HG03045 (cell line): ENCODE data around the gene CEP170.
"Not testable (repeated sequence)": the region's sequence is repeated elsewhere in the genome, so short reads cannot be mapped to it uniquely, and the experiment has no call there.

ENCODE experiments used
- ATAC-seq: cut with Tn5 transposase; IDR thresholded peaks from one replicate; pipeline ENCODE4 v1.9.1; 2021; ENCODE audit warnings: mild to moderate bottlenecking, moderate library complexity; ENCODE audit not compliant: unreplicated experiment

Gene CEP170

DNA sequence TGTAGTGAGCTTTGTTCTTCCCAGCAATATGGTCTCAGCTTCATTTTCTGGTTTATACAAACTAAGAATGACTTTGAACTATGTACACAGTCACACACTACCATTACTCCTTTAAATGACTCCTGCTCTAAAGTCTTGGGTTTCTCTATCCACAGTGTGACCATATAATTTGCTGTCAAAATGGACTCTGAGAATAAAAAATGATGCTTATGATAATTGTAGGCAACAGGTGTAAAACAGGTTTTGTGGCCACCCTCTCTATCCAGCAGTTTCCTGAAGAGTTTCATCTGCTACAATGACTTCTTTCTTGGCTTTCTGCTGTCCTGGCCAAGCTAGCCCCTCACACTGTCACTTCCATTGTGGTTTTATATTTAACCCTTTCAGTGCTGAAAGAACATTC lies 71.4 kb downstream of the CEP170 start:
- ATAC-seq = not testable (repeated sequence)

DNA sequence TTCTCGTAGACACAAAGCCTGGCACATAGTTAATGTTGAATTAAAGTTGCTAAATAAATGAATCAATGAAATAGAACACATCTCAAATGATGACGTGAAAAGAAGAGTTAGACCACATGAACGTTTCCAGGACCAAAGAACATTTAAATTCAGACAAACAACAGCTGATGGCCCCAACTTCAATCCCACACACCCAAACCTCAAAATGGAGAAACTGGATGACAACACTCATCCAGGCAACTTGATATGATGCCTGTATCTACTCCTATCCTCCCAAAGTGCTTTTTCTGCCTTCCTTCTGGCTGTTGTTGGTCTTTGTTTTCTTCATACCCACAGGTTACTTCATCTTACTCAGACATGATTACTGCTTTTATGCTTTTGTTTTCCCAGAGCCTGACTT lies 71.9 kb downstream of the CEP170 start:
- not testable (repeated sequence) for ATAC-seq

DNA sequence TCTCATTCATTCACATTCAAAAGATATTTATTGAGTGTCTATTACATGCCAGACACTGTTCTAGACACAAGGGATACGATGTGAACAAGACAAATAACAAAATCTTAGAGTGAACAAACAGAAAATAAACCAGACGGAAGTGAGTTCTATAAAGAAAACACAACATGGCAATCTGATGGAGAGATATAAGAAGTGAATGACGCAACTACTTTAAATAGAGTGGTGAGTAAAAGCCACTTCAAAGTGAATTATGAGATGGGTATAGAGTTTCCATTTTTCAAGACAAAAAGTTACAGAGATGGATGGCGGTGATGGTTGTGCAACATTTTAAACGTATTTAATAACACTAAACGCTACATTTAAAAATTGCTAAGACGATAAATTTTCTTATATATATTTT lies 75.4 kb downstream of the CEP170 start:
- no peak for ATAC-seq

DNA sequence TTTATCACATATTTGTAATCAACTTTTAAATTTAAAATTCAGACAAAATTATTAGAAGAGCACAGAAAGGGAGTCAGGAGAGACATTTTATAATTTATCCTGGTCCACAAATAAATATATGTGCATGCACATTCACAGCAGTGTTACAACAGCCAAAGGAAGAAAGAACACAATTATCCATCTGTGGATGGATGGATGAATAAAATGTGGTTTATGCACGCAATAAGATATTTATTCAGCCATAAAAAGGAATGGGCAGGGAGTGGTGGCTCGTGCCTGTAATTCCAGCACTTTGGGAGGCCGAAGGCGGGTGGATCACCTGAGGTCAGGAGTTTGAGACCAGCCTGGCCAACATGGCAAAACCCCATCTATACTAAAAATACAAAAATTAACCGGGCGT lies 77.3 kb downstream of the CEP170 start:
- ATAC-seq = not testable (repeated sequence)

DNA sequence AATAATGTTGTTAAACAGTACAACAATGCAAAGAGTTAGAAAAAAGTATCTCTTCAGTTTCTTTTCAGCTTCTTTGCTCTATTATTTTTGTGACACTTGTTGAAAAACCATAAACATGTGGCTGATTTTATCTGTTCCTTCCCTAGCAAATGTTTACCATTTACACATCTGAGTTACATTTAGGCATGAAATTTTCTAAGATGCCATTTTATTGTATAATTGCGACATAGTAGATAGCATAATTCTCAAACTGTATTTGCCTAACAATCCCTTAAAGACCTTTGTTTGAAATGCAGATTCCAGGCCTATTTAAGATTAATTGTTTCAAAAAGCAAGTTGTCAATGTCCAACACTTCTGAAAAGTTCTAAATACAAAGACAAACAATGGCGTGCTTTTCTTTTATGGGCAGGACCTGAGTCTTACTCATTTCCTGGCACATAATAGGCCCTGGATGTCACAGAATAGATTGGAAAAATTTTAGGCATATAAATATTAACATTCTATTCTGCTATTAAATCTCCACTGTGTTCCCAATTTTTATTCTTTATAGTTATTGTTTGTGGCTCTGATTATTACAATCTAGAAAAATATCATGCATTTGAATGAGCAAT lies 81.2 kb downstream of the CEP170 start:
- not testable (repeated sequence) for ATAC-seq

DNA sequence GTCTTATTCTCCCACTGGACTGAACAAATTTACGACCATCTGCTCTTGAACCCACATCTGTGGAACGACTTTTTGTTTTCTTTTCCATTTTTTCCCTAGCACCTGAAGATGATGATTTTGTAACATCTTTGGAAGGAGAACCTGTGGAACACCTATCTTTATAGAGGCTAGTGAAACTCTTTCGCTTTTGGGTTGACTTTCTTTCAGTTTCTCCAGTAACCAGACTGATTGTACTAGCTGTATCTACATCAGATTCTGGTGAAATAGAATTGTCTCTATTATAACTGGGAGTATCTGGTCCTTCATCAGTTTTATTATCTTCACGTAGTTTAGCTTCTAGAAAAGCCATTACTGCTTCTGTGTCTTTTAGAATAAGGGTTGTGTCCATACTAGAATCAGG lies 90.2 kb downstream of the CEP170 start:
- not testable (repeated sequence) for ATAC-seq

DNA sequence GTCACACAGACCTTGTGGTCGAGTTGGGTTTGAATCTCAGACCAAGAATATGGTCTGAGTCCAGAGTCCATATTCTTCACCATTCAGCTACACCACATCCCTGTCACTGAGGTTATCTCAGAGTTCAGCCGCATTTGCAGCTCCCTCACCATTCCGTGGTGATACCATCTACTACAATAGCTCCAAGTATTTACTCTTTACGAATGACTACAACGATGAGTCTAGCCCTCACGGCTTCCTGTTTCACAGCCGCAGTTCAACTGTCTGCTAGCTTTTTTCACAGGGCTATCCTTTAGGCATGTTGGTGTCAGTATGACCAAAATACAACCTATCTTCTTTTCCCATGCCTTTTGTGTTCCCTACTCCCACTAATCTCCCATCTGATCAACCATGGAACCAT lies 104.2 kb downstream of the CEP170 start:
- ATAC-seq = not testable (repeated sequence)

DNA sequence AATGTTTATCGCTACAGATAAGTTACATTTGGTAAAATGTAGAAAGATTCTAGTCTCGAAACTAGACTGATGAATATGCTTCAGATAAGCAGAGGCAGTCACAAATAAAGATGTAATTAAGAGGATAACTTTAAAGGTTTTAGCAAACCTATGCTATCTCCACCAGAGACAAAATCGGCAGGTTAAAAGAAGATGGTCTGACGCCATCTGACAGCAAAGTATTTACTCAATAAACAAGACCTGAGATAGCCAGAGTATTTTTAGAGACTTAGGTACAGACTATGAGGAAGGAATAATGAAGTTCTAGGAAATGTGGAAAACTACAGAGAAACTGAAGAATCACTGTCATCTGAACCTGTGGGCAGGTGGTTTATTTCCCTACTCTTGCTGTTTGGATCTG lies 106.0 kb downstream of the CEP170 start:
- ATAC-seq = not testable (repeated sequence)

DNA sequence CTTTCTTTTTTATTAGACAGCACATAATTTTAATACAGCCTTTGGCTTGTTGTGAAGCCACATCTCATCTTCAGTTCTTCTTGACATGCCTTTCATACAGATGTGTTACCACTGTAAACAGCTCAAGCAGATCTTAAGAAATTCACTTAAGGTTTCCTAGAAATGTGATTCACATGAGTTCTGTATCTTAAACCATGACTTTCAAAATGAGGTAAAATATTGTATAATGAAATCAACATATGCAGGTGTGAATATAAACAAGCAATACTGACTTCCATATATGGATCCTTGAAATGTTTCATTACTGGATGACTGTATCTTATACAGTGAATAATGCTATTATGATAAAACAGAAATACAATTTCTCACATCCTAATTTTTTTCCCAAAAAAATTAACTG lies 107.7 kb downstream of the CEP170 start:
- ATAC-seq = not testable (repeated sequence)

DNA sequence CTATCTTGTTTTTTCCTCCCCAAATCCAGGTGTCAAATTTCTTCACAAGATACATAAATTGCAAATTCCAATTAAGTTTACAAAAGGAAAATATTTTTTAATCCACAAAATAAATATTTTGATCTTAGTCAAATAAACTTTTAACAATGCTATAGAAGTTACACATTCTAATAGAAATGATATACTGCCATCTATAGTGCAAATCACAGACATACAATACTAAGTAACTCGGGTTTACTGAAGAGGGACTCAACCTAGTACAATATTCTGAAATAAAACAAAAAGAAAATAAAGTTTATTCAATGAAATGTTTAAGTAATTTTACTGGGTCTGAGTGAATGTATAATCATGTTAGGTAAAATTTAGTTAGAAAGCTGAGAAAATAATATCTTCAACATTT lies 114.6 kb downstream of the CEP170 start:
- ATAC-seq = not testable (repeated sequence)

DNA sequence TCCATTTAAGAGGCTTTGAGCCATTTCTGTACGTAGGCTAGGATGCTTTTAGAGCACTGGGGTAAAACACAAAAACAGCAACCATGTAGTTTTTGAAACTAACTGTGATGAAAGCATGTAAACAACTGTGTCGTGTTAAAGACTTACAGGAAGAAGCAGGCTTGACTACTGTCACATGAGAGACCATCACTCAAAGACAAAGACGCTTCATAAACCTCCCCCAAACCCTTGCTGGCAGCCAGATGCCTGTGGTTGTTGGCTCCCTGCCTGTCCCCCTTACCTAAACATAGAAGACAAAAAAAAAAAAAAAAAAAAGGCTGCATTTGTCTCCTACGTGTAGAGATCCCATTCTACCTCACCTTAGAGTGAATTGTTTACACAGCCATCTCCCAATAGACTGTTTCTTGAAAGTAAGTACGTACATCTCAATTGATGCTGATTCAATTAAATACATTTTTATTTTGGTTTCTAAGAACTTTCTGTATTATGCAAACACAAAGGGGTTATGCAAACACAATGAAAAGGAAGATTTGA lies 132.1 kb downstream of the CEP170 start:
- ATAC-seq = not testable (repeated sequence)

DNA sequence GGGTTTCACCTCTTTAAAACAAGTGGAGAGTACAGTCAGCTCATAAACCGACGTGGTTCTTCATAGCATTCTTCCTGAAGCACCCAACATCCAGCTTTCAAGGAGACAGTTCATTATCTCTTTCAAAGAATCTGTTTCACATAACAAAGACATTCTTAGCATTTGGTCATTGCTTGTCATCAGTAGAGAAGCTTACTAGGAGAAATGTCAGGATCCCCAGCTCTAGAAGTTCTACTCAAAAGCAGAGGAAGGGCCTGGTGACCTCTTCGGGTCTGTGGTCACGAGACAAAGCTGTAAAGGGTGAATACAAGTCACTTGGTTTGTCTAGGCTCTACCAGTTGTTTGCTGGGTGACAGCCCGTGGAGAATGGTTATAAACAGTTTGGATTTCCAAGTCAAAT lies 133.1 kb downstream of the CEP170 start:
- ATAC-seq = not testable (repeated sequence)

DNA sequence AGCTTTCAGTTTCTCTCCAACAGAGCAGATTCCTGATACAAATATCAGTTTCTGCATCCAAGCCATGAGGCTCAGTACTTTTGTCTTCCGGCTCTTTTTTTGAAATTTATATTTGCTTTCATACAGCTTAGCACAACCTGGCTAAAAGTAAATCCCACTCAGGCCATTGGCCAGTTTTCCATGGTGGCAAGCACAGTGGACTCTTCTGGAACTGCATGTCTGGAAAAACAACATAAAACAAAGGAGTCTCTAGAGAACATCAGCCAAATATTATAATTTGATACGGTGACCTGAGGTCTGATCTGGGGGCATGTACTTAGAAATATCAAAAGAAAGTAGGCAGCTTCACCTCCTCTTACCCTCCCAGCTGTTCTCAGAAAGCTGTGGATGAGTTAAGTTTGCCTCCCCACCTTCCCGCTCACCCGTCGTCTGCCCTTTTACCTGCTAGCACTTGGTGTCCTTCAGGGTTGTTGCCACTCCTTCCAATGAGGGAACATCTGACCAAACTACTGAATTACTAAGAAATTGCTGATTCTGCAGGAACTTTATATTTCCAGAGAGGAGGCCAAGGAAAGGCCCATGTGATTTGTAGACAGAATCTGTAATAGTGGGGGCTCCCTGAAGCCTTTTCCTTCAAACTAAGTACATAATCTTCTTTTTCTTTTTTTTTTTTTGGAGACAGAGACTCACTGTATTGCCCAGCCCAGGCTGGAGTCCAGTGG lies 136.3 kb downstream of the CEP170 start:
- not testable (repeated sequence) for ATAC-seq

DNA sequence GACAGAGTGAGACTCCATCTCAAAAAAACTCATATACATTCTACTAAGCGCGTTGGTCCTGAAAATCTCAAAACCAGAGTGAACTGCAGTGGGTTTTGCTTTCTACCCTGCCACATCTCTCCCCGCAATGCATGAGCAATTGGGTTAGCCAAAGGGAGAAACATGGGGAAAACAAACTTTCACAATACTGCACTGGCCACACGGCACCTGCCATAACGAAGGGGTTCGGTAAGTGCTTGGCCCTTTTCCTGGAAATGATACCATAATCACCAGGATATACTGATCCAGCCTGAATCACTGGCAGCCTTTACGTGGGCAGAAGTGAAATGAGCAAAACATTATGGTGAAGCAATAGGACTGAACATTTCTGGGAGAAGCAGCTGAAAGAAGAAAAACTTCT lies 138.9 kb downstream of the CEP170 start:
- not testable (repeated sequence) for ATAC-seq

DNA sequence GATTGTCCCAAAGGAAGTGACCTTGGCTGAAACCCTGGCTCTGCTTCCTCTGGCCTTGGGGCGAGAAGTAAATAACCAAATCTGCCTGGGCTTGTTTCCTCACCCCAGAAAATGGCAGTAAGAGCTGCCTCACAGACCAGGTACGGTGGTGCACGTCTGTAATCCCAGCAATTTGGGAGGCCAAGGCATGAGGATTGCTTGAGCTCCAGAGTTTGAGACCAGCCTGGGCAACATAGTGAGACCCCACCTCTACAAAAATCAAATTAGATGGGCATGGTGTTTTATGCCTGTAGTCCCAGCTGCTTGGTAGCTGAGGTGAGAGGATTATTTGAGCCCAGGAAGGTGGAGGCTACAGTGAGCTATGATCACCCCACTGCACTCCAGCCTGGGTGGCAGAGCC lies 140.3 kb downstream of the CEP170 start:
- not testable (repeated sequence) for ATAC-seq

DNA sequence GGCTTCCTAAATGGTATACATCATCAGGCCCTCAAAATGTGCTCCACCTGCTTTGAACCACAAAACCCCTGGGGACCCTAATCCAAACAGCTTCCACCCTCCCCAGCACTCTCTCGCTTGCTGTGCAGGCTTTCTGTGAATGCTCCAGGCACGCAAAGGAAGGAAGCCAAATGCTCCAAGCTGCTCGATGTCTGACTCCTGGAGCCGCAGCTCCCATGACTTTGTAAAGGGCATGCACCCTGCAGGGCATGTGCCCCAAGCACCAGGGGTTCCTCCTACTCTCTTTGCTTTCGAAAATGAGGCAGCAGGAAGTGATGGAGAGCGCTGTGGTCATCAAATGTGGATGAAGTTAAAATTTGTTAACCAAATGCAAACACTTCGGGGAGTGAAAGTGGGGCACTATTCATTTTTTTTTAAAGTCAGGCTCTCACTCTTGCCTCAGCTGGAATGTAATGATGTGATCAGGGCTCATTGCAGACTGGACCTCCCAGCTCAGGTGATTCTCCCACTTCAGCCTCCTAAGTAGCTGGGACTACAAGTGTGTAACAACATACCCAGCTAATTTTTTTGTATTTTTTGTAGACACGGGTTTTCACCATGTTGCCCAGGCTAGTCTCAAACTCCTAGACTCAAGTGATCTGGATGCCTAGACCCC lies 140.9 kb downstream of the CEP170 start:
- ATAC-seq = peak; percentile 93

DNA sequence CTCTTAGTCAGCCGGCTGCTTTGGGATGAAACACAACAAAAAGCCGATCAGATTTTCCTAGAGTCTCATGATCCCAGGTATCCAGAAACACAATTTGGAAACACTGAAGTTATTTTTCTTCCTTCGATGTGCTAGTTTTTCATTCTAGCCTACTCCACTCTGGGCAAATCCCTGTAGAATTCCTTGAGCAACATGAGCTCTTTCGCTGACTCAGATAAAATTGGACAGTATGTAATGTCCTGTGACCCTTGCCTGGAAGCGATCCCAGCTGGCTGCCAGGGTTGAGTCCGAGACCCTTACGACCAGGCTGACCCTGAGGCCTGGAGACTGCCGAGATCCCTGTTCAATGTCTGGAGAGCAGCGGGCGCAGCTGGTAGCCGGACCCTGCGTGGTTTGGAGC lies 147.9 kb downstream of the CEP170 start:
- ATAC-seq = not testable (repeated sequence)

DNA sequence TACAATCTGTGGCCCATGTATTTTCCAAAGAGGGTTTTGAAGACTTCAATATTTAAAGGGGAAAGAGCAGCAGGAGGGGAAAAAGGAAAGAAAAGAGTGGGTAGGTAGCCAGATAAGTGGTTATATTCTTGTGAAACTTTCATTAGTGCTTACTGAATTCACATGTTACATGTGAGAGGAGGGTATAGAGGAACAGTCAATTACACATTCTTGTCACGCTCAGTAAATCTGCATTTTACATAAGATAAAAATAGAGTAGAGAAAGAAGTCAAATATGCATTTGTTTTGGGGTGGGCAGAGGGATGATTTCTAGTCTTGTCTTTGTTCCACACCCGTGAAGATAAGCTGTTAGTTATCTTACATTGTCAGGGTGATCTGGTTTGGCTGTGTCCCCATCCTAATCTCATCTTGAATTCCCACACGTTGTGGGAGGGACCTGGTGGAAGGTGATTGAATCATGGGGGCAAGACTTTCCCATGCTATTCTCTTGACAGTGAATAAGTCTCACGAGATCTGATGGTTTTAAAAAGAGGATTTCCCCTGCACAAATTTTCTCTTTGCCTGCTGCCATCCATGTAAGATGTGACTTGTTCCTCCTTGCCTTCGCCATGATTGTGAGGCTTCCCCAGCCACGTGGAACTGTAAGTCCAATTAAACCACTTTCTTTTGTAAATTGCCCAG lies 149.3 kb downstream of the CEP170 start:
- not testable (repeated sequence) for ATAC-seq

DNA sequence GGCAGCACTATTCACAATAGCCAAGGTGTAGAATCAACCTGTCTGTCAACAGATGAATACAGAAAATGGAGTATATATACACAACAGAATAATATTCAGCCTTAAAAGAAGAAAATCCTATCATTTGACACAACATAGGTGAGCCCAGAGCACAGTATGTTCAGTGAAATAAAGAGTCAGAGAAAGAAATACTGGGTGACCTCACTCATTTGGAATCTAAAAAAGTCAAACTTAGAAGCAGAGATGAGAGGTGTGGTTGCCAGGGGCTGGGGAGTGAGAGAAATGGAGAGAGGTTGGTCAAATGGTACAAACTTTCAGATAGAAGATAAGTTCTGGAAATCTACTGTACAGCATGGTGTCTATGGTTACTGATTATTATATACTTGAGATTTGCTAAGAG lies 150.0 kb downstream of the CEP170 start:
- not testable (repeated sequence) for ATAC-seq

DNA sequence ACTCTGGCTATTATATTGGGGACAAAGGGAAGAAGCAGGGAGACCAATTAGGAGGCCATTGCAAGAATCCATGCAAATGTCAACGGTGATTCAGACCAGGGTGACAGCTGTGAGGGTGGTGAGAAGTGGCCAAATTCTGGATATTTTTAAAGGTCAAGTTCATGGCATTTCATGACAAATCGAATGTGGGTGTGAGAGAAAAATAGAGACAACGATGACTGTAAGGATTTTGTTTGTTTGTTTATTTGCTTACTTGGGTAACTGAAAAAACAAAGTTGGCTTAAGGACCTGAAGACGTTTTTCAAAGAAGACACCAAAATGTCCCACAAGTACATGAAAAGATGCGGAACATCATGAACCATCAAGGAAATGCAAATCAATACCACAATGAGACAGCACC lies 150.6 kb downstream of the CEP170 start:
- ATAC-seq = not testable (repeated sequence)

DNA sequence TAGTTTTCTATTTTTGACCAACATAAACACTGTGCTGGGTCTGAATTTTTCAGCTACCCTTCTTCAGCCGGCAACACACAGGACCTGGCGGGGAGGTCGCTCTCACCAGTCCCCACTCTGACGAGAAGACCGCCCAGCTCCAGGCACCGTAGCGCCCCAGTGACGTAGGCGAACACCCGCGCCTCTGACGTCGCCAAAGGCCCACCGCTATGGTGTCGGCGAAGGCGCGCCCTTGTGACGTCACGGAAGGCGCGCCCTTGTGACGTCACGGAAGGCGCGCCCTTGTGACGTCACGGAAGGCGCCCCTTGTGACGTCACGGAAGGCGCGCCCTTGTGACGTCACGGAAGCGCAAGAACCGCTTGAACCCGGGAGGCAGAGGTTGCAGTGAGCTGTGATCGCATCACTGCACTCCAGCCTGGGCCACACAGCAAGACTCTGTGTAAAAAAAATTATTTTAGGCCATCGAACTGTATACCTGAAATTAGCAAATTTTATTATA lies 153.5 kb downstream of the CEP170 start:
- peak; percentile 82 for ATAC-seq
